Neural progenitor cell (in vitro differentiated cells): ENCODE measurements around the gene MIDN. TPM values are rescaled to one million over a fixed set of nuclear protein-coding genes. Genes with fewer than 3 reads are reported as not detected.

Experiments
- DNase-seq: peaks from one replicate; pipeline ENCODE4 v3.0.0-alpha.2; 2016; ENCODE audit warnings: low spot score
- H2AFZ ChIP-seq: fragments of 200-600 bp; sonication (generic); replicated peaks from 2 replicates; pipeline ENCODE4 v1.6.1; 2016; ENCODE audit warnings: antibody characterized with exemption
- H3F3A ChIP-seq: fragments of 200-600 bp; sonication (generic); 2 replicates; pipeline ENCODE4 v1.6.1; 2016; ENCODE audit warnings: antibody characterized with exemption, low read depth
- H3K27ac ChIP-seq: fragments of 200-600 bp; sonication (generic); 2 replicates; pipeline ENCODE4 v1.5.1; 2016; ENCODE audit warnings: mild to moderate bottlenecking
- H3K27me3 ChIP-seq: fragments of 200-600 bp; sonication (generic); 2 replicates; pipeline ENCODE4 v1.6.1; 2016; ENCODE audit warnings: mild to moderate bottlenecking, moderate library complexity
- H3K36me3 ChIP-seq: fragments of 200-600 bp; sonication (generic); 2 replicates; pipeline ENCODE4 v1.5.1; 2016
- H3K4me1 ChIP-seq: fragments of 200-600 bp; sonication (generic); 2 replicates; pipeline ENCODE4 v1.6.1; 2016; ENCODE audit warnings: mixed run types
- H3K4me2 ChIP-seq: fragments of 200-600 bp; sonication (generic); 2 replicates; pipeline ENCODE4 v1.6.1; 2016
- H3K4me3 ChIP-seq: fragments of 200-600 bp; sonication (generic); 2 replicates; pipeline ENCODE4 v1.5.1; 2016
- H3K79me2 ChIP-seq: fragments of 200-600 bp; sonication (generic); 2 replicates; pipeline ENCODE4 v1.6.1; 2016; ENCODE audit warnings: low read depth
- H3K9ac ChIP-seq: fragments of 200-600 bp; sonication (generic); 2 replicates; pipeline ENCODE4 v1.6.1; 2016
- H3K9me3 ChIP-seq: fragments of 200-600 bp; sonication (generic); 2 replicates; pipeline ENCODE4 v1.5.1; 2016; ENCODE audit warnings: low read depth
- H4K20me1 ChIP-seq: fragments of 200-600 bp; sonication (generic); 2 replicates; pipeline ENCODE4 v1.6.1; 2016; ENCODE audit warnings: low read depth
- H3K27ac Mint-ChIP-seq: 3 replicates; pipeline ENCODE4 v1.8.0; 2021; ENCODE audit warnings: mixed read lengths
- H3K27me3 Mint-ChIP-seq: 2 replicates; pipeline ENCODE4 v1.8.0; 2022; ENCODE audit warnings: low read depth, mild to moderate bottlenecking, inconsistent platforms, moderate library complexity, mixed read lengths; ENCODE audit not compliant: insufficient read depth
- H3K36me3 Mint-ChIP-seq: 3 replicates; pipeline ENCODE4 v1.8.0; 2021; ENCODE audit warnings: mixed read lengths
- H3K4me1 Mint-ChIP-seq: 3 replicates; pipeline ENCODE4 v1.8.0; 2021; ENCODE audit warnings: mixed read lengths
- H3K4me3 Mint-ChIP-seq: 3 replicates; pipeline ENCODE4 v1.8.0; 2021; ENCODE audit warnings: mild to moderate bottlenecking, moderate library complexity, mixed read lengths
- H3K9me3 Mint-ChIP-seq: 3 replicates; pipeline ENCODE4 v1.8.0; 2020; ENCODE audit warnings: mixed read lengths
- EZH2 ChIP-seq: fragments of 200-600 bp; sonication (generic); IDR thresholded peaks from 2 replicates; pipeline ENCODE4 v1.6.1; 2017; ENCODE audit warnings: antibody characterized with exemption, mild to moderate bottlenecking, moderate library complexity
- EZH2phosphoT487 ChIP-seq: fragments of 200-600 bp; sonication (generic); IDR thresholded peaks from 2 replicates; pipeline ENCODE4 v1.6.1; 2017; ENCODE audit warnings: antibody characterized with exemption
- total RNA-seq: library from RNA; depleted of rRNA; stranded (reverse); fragments of >200 nt; gene quantifications from 2 replicates; pipeline ENCODE4 v1.2.3, GENCODE V29; 2015; ENCODE audit warnings: low replicate concordance
- TF ChIP-seq, protein P1 (sequence below): fragments of 200-600 bp; sonication (generic); IDR thresholded peaks from 2 replicates; pipeline ENCODE4 v1.5.1; 2017; ENCODE audit warnings: antibody characterized with exemption, mild to moderate bottlenecking

MIDN gene
- total RNA-seq, 1 donor from 2014 or later: 16.1 TPM

DNA sequence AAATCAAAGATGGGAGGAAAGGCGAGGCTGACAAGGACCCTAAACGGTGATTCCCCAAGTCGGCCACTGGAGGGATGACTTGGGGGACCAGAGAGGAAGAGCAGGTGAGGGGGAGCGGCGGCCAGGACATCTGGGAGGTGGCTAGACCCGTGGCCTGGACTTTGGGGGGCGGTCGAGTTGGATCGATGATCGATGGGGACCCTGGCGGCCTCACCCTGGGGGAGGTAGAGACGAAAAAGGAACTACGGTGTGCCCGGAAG is 13.1 kb downstream of the MIDN start:
- Histone ChIP-seq H3K4me2 (peak overlapping the region; percentile 91), H3K9me3 (no peaks in the 10 kb centered on the region), H3K36me3 (no peaks in the 10 kb centered on the region), H3K79me2 (peaks cover 22% of the 10 kb centered on the region), H3K27ac (no peak overlapping the region), H3K27me3 (no peaks in the 10 kb centered on the region), H3K9ac (no peak overlapping the region), H3F3A (peaks cover 74% of the 10 kb centered on the region), H4K20me1 (peaks cover 41% of the 10 kb centered on the region), H2AFZ (peak overlapping the region; percentile 8), H3K4me3 (peak overlapping the region; percentile 73), H3K4me1 (peaks cover 58% of the 10 kb centered on the region)
- H3K27me3 Mint-ChIP-seq: peaks cover 12% of the 10 kb centered on the region
- DNase-seq: peak; percentile 81
- peaks cover 5% of the 10 kb centered on the region for H3K36me3 Mint-ChIP-seq
- TF ChIP-seq EZH2 (no peak), EZH2phosphoT487 (no peak)
- TF ChIP-seq, protein P1, sequence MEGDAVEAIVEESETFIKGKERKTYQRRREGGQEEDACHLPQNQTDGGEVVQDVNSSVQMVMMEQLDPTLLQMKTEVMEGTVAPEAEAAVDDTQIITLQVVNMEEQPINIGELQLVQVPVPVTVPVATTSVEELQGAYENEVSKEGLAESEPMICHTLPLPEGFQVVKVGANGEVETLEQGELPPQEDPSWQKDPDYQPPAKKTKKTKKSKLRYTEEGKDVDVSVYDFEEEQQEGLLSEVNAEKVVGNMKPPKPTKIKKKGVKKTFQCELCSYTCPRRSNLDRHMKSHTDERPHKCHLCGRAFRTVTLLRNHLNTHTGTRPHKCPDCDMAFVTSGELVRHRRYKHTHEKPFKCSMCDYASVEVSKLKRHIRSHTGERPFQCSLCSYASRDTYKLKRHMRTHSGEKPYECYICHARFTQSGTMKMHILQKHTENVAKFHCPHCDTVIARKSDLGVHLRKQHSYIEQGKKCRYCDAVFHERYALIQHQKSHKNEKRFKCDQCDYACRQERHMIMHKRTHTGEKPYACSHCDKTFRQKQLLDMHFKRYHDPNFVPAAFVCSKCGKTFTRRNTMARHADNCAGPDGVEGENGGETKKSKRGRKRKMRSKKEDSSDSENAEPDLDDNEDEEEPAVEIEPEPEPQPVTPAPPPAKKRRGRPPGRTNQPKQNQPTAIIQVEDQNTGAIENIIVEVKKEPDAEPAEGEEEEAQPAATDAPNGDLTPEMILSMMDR: peak; percentile 48
- H3K4me3 Mint-ChIP-seq: peak overlapping the region; percentile 88
- no peaks in the 10 kb centered on the region for H3K9me3 Mint-ChIP-seq
- H3K27ac Mint-ChIP-seq: peak overlapping the region; percentile 79
- H3K4me1 Mint-ChIP-seq: peaks cover 67% of the 10 kb centered on the region

DNA sequence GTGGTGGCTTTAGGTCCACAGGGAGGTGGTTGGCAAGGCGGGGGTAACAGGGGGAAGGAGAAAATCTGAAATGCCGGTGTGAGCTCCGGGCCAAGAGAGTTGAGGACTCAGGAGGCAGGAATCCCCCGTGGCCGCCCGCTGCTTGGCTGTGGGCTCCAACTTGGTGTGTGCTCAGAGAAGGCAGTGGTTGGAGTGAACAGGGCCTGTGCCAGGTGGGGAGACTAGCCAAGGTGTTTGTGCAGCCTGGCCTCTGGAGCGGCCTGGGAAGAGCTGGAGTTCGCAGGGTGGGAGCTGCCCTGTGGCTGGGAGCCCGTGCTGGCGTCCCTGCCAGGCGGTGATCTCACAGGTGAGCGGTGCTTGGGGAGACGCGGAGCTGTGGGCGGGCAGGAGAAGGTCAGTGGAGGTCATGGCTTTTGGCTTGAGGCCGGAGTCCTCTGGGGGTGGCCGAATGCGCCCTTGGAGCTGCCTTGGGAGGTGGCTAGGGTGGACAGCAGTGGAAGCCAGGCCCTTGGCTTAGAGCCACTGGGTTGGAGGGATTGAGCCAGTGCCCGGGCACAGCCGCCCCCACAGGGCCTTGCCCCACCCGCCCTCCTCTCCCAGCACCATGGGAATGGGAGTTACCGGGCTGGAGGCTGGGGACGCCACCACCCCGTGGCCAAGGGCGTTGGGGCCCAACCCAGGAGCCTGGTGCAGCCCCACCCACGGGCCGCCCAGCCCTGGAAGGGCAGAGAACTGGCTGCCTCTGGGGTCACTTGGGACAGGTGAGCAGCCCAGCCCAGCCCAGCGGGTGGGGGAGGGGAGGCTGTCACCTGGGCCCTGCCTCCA is 13.6 kb downstream of the MIDN start:
- DNase-seq: peak; percentile 23
- Histone ChIP-seq H2AFZ (no peak overlapping the region), H4K20me1 (peaks cover 36% of the 10 kb centered on the region), H3K36me3 (no peaks in the 10 kb centered on the region), H3K9ac (no peak overlapping the region), H3K4me1 (peaks cover 58% of the 10 kb centered on the region), H3F3A (peaks cover 71% of the 10 kb centered on the region), H3K27me3 (peaks cover under 1% of the 10 kb centered on the region), H3K4me2 (peak overlapping the region; percentile 91), H3K4me3 (peak overlapping the region; percentile 73), H3K27ac (no peak overlapping the region), H3K9me3 (no peaks in the 10 kb centered on the region), H3K79me2 (peaks cover 18% of the 10 kb centered on the region)
- peak overlapping the region; percentile 88 for H3K4me3 Mint-ChIP-seq
- H3K4me1 Mint-ChIP-seq: peaks cover 67% of the 10 kb centered on the region
- no peaks in the 10 kb centered on the region for H3K9me3 Mint-ChIP-seq
- no peak for TF ChIP-seq EZH2phosphoT487
- TF ChIP-seq, protein P1: peak; percentile 2
- peak overlapping the region; percentile 79 for H3K27ac Mint-ChIP-seq
- H3K36me3 Mint-ChIP-seq: peaks cover 5% of the 10 kb centered on the region
- peaks cover 12% of the 10 kb centered on the region for H3K27me3 Mint-ChIP-seq

DNA sequence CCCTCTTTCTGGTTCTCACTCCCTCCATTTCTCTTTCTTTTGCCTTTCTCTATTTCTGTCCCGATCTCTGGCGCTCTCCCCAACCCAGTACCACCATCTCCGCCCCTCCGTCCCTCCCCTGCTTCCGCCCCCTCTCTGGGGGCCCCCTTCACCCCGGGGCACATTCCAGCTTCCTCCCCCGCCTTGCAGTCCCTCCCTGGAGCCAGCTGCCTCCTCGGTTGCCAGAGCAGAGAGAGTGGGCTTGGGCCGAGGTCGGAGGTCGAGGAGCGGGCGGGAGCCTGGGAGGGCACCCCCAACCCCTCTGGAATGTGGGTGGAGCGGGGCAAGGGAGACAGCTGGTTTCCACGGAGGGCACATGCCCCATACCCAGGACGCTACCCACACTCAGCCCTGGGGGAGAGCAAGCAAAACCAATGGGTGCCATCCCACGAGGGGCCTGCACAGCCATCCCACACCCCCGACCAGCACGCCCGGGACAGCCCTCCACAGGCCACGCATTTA is 14.3 kb downstream of the MIDN start:
- Mint-ChIP-seq H3K4me3 (peak overlapping the region; percentile 43), H3K27me3 (peaks cover 13% of the 10 kb centered on the region), H3K4me1 (peaks cover 70% of the 10 kb centered on the region), H3K9me3 (no peaks in the 10 kb centered on the region), H3K27ac (no peak overlapping the region), H3K36me3 (peaks cover 1% of the 10 kb centered on the region)
- H2AFZ ChIP-seq: no peak overlapping the region
- peaks cover 65% of the 10 kb centered on the region for H3K4me1 ChIP-seq
- no peaks in the 10 kb centered on the region for H3K36me3 ChIP-seq
- H4K20me1 ChIP-seq: peaks cover 29% of the 10 kb centered on the region
- TF ChIP-seq EZH2: no peak
- TF ChIP-seq, protein P1: no peak
- no peak for TF ChIP-seq EZH2phosphoT487
- H3K4me2 ChIP-seq: peak overlapping the region; percentile 91
- peaks cover 65% of the 10 kb centered on the region for H3F3A ChIP-seq
- H3K27me3 ChIP-seq: peaks cover 7% of the 10 kb centered on the region
- H3K79me2 ChIP-seq: peaks cover 12% of the 10 kb centered on the region
- DNase-seq: peak; percentile 55
- no peak overlapping the region for H3K27ac ChIP-seq
- peak overlapping the region; percentile 73 for H3K4me3 ChIP-seq
- H3K9me3 ChIP-seq: no peaks in the 10 kb centered on the region
- no peak overlapping the region for H3K9ac ChIP-seq
